SK-N-SH treated with all-trans-retinoic acid at 6 μM for 48 hours (cell line): ENCODE results near the gene PHYH.
A peak's percentile ranks its signal among the peaks of the same experiment; 100 is the strongest.
"Not testable (repeated sequence)": the region's sequence is repeated elsewhere in the genome, so short reads cannot be mapped to it uniquely, and the experiment has no call there.

Experiments
- ATAC-seq: fragments of 200-7000 bp; cut with Tn5 transposase; 3 replicates; pipeline ENCODE4 v1.9.1; 2020; ENCODE audit warnings: mild to moderate bottlenecking, moderate library complexity
- BACH2 ChIP-seq: fragments of 250-450 bp; sonication (Bioruptor Pico); IDR thresholded peaks from 2 replicates; pipeline ENCODE4 v1.9.0; 2021; ENCODE audit warnings: mild to moderate bottlenecking, borderline replicate concordance
- CSDC2 ChIP-seq: fragments of 250-450 bp; sonication (Bioruptor Pico); IDR thresholded peaks from 2 replicates; pipeline ENCODE4 v1.5.0; 2020; ENCODE audit warnings: mild to moderate bottlenecking, moderate library complexity
- GLIS3 ChIP-seq: fragments of 250-450 bp; sonication (Bioruptor Pico); IDR thresholded peaks from 2 replicates; pipeline ENCODE4 v1.5.0; 2020; ENCODE audit warnings: mild to moderate bottlenecking, moderate library complexity
- ISL1 ChIP-seq: fragments of 250-450 bp; sonication (Bioruptor Pico); IDR thresholded peaks from 2 replicates; pipeline ENCODE4 v2.1.2; 2022; ENCODE audit warnings: mild to moderate bottlenecking, moderate library complexity
- OSR1 ChIP-seq: fragments of 250-450 bp; sonication (Bioruptor Pico); IDR thresholded peaks from 2 replicates; pipeline ENCODE4 v1.8.0; 2022; ENCODE audit warnings: moderate library complexity, mild to moderate bottlenecking, inconsistent platforms
- PPARA ChIP-seq: fragments of 250-450 bp; sonication (Bioruptor Pico); IDR thresholded peaks from 2 replicates; pipeline ENCODE4 v1.5.0; 2020; ENCODE audit warnings: mild to moderate bottlenecking, borderline replicate concordance
- RARB ChIP-seq: fragments of 250-450 bp; sonication (Bioruptor Pico); IDR thresholded peaks from 2 replicates; pipeline ENCODE4 v1.8.0; 2021; ENCODE audit warnings: mild to moderate bottlenecking, moderate library complexity
- TCF4 ChIP-seq: fragments of 250-450 bp; sonication (Bioruptor Pico); IDR thresholded peaks from 2 replicates; pipeline ENCODE4 v1.8.0; 2021; ENCODE audit warnings: mild to moderate bottlenecking, moderate library complexity, borderline replicate concordance
- TOX ChIP-seq: fragments of 250-450 bp; sonication (Bioruptor Pico); IDR thresholded peaks from 2 replicates; pipeline ENCODE4 v1.8.0; 2021; ENCODE audit warnings: mild to moderate bottlenecking, moderate library complexity, borderline replicate concordance
- ZC3H10 ChIP-seq: fragments of 250-450 bp; sonication (Bioruptor Pico); IDR thresholded peaks from 2 replicates; pipeline ENCODE4 v1.5.1; 2021; ENCODE audit warnings: mild to moderate bottlenecking, moderate library complexity
- ZFP3 ChIP-seq: fragments of 250-450 bp; sonication (Bioruptor Pico); IDR thresholded peaks from 2 replicates; pipeline ENCODE4 v1.5.0; 2020; ENCODE audit warnings: mild to moderate bottlenecking, moderate library complexity
- ZFP30 ChIP-seq: fragments of 450-650 bp; formaldehyde crosslinking; IDR thresholded peaks from 2 replicates; pipeline ENCODE4 v1.5.0; 2022; ENCODE audit warnings: mild to moderate bottlenecking, moderate library complexity
- ZNF565 ChIP-seq: fragments of 450-650 bp; formaldehyde crosslinking; conservative IDR thresholded peaks from 2 replicates; pipeline ENCODE4 v1.5.0; 2020; ENCODE audit warnings: low read depth, mild to moderate bottlenecking, moderate library complexity
- ZNF70 ChIP-seq: fragments of 450-650 bp; formaldehyde crosslinking; IDR thresholded peaks from 2 replicates; pipeline ENCODE4 v1.5.0; 2020; ENCODE audit warnings: mild to moderate bottlenecking, moderate library complexity
- ZNF8 ChIP-seq: fragments of 450-650 bp; formaldehyde crosslinking; IDR thresholded peaks from 2 replicates; pipeline ENCODE4 v1.5.0; 2020; ENCODE audit warnings: mild to moderate bottlenecking, moderate library complexity
- TF ChIP-seq, protein P1 (sequence below): fragments of 250-450 bp; sonication (Bioruptor Pico); IDR thresholded peaks from 2 replicates; pipeline ENCODE4 v1.5.0; 2020; ENCODE audit warnings: mild to moderate bottlenecking, moderate library complexity
- TF ChIP-seq, protein P2 (sequence below): fragments of 250-450 bp; sonication (Bioruptor Pico); IDR thresholded peaks from 2 replicates; pipeline ENCODE4 v1.8.0; 2021; ENCODE audit warnings: low read depth, mild to moderate bottlenecking, moderate library complexity, borderline replicate concordance
- TF ChIP-seq, protein P3 (sequence below): fragments of 250-450 bp; sonication (Bioruptor Pico); IDR thresholded peaks from 2 replicates; pipeline ENCODE4 v1.5.1; 2021; ENCODE audit warnings: mild to moderate bottlenecking, moderate library complexity
- TF ChIP-seq, protein P4 (sequence below): fragments of 250-450 bp; sonication (Bioruptor Pico); IDR thresholded peaks from 2 replicates; pipeline ENCODE4 v1.8.0; 2020; ENCODE audit warnings: mild to moderate bottlenecking, moderate library complexity, borderline replicate concordance

Gene PHYH

DNA sequence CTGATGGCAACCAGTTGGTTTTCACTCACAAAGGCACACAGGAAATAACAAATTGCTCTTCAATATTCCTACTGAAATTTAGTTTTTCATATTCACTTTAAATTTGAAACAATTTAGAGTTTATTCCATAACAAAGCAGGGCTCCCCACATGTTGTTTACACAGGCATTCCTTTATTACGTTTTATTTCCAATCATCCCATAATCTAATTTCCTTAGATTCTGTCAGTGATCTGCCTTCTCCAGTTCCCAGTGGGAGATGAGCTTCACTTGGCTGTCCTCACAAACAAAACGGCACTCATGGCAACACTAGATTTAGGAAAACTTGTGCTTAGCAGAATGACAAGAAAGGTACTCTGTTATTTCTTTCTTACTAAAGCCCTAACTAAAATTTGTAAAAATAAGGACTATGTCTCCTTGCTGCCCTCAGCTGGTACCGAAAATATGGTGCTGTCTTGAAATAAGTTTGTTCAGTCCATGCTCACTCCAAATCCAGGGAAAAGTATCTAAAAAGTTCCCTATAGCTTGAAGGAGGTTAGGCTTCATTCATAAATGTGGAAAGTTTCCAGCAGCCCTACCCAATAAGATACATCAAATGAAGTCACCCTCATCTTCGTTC is 23.0 kb downstream of the PHYH start:
- ATAC-seq = peak; percentile 58

DNA sequence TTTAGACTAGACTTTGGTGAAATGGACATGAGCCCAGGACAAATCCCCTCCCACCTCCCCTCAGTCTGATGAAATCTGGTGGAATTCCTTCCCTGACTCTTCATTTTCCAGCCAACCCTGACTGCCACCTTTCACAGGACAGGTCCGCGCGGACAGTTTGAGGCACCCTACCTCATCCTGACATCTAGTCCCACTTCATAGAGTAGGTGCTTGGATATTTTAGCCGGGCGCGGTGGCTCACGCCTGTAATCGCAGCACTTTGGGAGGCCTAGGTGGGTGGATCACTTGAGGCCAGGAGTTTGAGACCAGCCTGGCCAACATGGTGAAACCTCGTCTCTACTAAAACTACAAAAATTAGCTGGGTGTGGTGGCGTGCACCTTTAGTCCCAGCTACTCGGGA is 23.7 kb downstream of the PHYH start:
- not testable (repeated sequence) for ATAC-seq

More for the DNA sequence above, 23.0 kb downstream of the PHYH start:
- TF ChIP-seq, protein P1, sequence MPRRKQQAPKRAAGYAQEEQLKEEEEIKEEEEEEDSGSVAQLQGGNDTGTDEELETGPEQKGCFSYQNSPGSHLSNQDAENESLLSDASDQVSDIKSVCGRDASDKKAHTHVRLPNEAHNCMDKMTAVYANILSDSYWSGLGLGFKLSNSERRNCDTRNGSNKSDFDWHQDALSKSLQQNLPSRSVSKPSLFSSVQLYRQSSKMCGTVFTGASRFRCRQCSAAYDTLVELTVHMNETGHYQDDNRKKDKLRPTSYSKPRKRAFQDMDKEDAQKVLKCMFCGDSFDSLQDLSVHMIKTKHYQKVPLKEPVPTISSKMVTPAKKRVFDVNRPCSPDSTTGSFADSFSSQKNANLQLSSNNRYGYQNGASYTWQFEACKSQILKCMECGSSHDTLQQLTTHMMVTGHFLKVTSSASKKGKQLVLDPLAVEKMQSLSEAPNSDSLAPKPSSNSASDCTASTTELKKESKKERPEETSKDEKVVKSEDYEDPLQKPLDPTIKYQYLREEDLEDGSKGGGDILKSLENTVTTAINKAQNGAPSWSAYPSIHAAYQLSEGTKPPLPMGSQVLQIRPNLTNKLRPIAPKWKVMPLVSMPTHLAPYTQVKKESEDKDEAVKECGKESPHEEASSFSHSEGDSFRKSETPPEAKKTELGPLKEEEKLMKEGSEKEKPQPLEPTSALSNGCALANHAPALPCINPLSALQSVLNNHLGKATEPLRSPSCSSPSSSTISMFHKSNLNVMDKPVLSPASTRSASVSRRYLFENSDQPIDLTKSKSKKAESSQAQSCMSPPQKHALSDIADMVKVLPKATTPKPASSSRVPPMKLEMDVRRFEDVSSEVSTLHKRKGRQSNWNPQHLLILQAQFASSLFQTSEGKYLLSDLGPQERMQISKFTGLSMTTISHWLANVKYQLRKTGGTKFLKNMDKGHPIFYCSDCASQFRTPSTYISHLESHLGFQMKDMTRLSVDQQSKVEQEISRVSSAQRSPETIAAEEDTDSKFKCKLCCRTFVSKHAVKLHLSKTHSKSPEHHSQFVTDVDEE (CRISPR knock-in tag) = 0 out of 2 replicates have a peak, but pooled peaks have one; percentile 20
- TF ChIP-seq ZNF8 = no peak
- TF ChIP-seq, protein P2, sequence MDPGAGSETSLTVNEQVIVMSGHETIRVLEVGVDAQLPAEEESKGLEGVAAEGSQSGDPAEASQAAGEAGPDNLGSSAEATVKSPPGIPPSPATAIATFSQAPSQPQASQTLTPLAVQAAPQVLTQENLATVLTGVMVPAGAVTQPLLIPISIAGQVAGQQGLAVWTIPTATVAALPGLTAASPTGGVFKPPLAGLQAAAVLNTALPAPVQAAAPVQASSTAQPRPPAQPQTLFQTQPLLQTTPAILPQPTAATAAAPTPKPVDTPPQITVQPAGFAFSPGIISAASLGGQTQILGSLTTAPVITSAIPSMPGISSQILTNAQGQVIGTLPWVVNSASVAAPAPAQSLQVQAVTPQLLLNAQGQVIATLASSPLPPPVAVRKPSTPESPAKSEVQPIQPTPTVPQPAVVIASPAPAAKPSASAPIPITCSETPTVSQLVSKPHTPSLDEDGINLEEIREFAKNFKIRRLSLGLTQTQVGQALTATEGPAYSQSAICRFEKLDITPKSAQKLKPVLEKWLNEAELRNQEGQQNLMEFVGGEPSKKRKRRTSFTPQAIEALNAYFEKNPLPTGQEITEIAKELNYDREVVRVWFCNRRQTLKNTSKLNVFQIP = no peak
- TF ChIP-seq ISL1 = peak; percentile 40; the same call in 1 of the 2 replicates
- peak; percentile 81 for TF ChIP-seq TCF4 (CRISPR knock-in tag)
- TF ChIP-seq ZNF565 (CRISPR knock-in tag) = no peak
- TF ChIP-seq ZFP3 (CRISPR knock-in tag) = no peak
- TF ChIP-seq, protein P3, sequence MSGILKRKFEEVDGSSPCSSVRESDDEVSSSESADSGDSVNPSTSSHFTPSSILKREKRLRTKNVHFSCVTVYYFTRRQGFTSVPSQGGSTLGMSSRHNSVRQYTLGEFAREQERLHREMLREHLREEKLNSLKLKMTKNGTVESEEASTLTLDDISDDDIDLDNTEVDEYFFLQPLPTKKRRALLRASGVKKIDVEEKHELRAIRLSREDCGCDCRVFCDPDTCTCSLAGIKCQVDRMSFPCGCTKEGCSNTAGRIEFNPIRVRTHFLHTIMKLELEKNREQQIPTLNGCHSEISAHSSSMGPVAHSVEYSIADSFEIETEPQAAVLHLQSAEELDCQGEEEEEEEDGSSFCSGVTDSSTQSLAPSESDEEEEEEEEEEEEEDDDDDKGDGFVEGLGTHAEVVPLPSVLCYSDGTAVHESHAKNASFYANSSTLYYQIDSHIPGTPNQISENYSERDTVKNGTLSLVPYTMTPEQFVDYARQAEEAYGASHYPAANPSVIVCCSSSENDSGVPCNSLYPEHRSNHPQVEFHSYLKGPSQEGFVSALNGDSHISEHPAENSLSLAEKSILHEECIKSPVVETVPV (CRISPR knock-in tag) = no peak
- TF ChIP-seq, protein P4, sequence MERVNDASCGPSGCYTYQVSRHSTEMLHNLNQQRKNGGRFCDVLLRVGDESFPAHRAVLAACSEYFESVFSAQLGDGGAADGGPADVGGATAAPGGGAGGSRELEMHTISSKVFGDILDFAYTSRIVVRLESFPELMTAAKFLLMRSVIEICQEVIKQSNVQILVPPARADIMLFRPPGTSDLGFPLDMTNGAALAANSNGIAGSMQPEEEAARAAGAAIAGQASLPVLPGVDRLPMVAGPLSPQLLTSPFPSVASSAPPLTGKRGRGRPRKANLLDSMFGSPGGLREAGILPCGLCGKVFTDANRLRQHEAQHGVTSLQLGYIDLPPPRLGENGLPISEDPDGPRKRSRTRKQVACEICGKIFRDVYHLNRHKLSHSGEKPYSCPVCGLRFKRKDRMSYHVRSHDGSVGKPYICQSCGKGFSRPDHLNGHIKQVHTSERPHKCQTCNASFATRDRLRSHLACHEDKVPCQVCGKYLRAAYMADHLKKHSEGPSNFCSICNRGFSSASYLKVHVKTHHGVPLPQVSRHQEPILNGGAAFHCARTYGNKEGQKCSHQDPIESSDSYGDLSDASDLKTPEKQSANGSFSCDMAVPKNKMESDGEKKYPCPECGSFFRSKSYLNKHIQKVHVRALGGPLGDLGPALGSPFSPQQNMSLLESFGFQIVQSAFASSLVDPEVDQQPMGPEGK (CRISPR knock-in tag) = no peak
- TF ChIP-seq ZC3H10 (CRISPR knock-in tag) = no peak

DNA sequence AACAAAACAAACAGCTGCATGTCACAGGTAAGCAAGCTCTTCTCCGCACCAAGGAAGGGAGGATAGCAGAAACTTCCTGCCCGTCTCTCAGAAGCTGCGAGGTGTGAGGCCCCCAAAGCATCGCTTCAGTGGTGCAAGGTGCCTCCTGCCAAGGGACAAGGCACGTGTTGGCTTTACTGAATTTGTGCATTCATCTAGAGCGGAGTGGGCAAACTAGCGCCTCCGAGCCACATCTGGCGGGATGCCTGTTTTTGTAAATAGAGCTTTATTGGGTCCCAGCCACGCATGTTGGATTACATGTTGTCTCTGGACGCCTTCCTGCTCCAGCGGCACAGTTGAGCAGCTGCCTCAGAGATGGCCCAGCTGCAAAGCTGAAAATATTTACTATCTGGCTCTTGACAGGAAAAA is 27.7 kb downstream of the PHYH start:
- ATAC-seq = no peak
- TF ChIP-seq RARB (CRISPR knock-in tag) = no peak

DNA sequence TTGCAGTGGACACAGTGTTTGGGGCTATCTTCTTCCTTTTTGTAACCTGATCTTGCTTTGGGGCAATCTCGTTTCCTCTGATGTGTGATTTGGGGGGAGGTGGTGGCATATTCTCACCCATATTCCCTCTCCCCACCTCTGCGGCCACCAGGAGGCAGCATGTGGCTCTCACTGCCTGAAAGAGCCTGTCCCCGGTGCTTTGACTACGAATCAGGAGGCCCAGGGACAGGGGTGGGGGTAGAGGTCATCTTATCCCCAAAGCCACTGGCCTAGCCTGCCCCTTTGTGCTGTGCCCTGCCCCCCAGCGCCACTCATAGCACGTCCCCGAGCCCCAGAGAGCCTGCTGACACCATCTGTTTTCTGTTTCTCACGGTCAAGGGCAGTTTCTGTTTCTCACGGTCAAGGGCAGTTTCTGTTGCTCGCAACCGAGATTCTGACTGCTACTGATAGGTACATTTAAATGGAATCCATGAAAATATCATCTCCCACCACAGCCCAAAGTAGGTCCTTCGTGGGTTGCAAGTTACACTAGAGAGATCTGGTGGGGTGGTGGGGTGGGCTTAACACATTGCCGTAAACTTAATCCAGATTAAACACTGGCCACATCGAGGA is 28.2 kb downstream of the PHYH start:
- ATAC-seq = peak; percentile 70
- TF ChIP-seq CSDC2 (CRISPR knock-in tag) (no peak), TCF4 (CRISPR knock-in tag) (no peak), ZNF70 (CRISPR knock-in tag) (no peak), TOX (CRISPR knock-in tag) (no peak), GLIS3 (CRISPR knock-in tag) (no peak), ZNF8 (no peak), BACH2 (CRISPR knock-in tag) (no peak), PPARA (no peak), ZNF565 (CRISPR knock-in tag) (no peak), OSR1 (CRISPR knock-in tag) (no peak), ZFP30 (CRISPR knock-in tag) (no peak), ISL1 (no peak), ZC3H10 (CRISPR knock-in tag) (no peak)
- TF ChIP-seq, protein P4 (CRISPR knock-in tag) = no peak
- TF ChIP-seq, protein P1 (CRISPR knock-in tag) = no peak
